ENCODE data around the gene KRTAP21-1. TPM values are rescaled to one million over a fixed set of nuclear protein-coding genes. Genes with fewer than 3 reads are reported as not detected.

Gene KRTAP21-1
- total RNA-seq, 1 experiment from 2014 or later = not detected

- Histone ChIP-seq H3K9me3 (replicated peaks) (no peaks in the 10 kb centered on the region), H3K27me3 (replicated peaks) (no peaks in the 10 kb centered on the region), H3K36me3 (no peaks in the 10 kb centered on the region), H3K4me3 (no peak overlapping the region), H3K27ac (peak overlapping the region; percentile 97), H3K4me1 (replicated peaks) (peaks cover 64% of the 10 kb centered on the region)
- peak; percentile 46 to 59 for DNase-seq (ENCODE audit: low read depth in 1 of 2, low spot score in 2 of 2)
Observed at GRCh38 chr21:30714946-30715345, 40.3 kb downstream of the KRTAP21-1 start.

- DNase-seq (ENCODE audit: low read depth in 1 of 2, low spot score in 2 of 2) = peak in 1 of 2 experiments; percentile 70
- Histone ChIP-seq H3K36me3 (no peaks in the 10 kb centered on the region), H3K4me3 (no peak overlapping the region), H3K4me1 (replicated peaks) (peaks cover 64% of the 10 kb centered on the region), H3K9me3 (replicated peaks) (no peaks in the 10 kb centered on the region), H3K27ac (peak overlapping the region; percentile 97), H3K27me3 (replicated peaks) (no peaks in the 10 kb centered on the region)
Observed at GRCh38 chr21:30714456-30714855, 40.8 kb downstream of the KRTAP21-1 start.

DNA sequence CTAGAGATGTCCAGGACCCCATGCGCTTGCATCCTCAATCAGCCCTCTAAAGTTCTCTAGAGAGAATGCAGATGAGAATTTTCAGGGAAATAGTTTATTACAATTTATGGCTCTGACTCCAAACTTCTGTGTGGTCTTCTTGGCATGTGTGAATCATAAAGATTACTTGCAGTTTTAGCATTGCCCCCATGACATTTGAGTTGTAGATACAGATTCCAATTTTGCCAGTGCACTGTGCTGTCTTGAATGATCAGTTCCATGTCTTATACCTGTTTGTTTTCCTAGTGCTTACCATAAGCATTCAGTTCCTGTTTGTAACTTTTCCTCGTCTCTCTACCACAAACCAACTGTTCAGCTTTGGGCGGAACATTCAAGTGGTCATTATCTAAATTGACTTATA is 41.5 kb downstream of the KRTAP21-1 start:
- no peaks in the 10 kb centered on the region for H3K9me3 ChIP-seq (replicated peaks)
- H3K27me3 ChIP-seq (replicated peaks) = no peaks in the 10 kb centered on the region
- H3K27ac ChIP-seq = peak overlapping the region; percentile 97
- H3K36me3 ChIP-seq = no peaks in the 10 kb centered on the region
- H3K4me3 ChIP-seq = no peak overlapping the region
- peak; percentile 62 to 86 for DNase-seq (ENCODE audit: low read depth in 1 of 2, low spot score in 2 of 2)
- peaks cover 59% of the 10 kb centered on the region for H3K4me1 ChIP-seq (replicated peaks)

DNA sequence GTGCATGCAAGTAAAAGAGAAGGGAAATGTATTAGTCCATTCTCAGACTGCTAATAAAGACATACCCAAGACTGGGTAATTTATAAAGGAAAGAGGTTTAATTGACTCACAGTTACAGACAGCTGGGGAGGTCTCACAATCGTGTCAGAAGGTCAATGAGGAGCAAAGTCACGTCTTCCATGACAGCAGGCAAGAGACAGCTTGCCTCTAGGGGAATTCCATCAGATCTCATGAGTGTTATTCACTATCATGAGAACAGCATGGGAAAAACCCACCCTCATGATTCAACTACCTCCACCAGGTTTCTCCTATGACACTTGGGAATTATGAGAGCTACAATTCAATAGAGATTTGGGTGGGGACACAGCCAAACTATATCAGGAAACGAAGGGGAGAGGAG is 44.7 kb downstream of the KRTAP21-1 start:
- Histone ChIP-seq H3K36me3 (no peaks in the 10 kb centered on the region), H3K4me3 (no peak overlapping the region), H3K4me1 (replicated peaks) (peaks cover 29% of the 10 kb centered on the region), H3K27ac (no peak overlapping the region), H3K27me3 (replicated peaks) (no peaks in the 10 kb centered on the region), H3K9me3 (replicated peaks) (no peaks in the 10 kb centered on the region)
- DNase-seq (ENCODE audit: low read depth in 1 of 2, low spot score in 2 of 2) = no peak

DNA sequence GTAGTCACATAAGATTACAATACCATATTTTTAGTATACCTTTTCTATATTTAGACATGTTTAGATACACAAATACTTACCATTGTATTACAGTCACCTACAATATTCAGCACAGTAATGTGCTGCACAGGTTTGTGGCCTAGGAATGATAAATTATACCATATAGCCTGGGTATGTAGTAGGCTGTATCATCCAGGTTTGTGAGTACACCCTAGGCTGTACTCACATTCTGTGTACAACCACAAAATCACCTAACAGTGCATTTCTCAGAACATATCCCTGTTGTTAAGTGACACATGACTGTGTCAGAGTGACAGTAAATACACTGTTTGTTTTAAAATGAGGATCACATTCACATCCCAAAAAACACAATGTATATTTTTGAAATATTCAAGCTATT is 47.8 kb downstream of the KRTAP21-1 start:
- Histone ChIP-seq H3K36me3 (no peaks in the 10 kb centered on the region), H3K27ac (no peak overlapping the region), H3K4me1 (replicated peaks) (0 out of 2 replicates have a peak, but pooled peaks cover 5% of the 10 kb centered on the region), H3K9me3 (replicated peaks) (no peaks in the 10 kb centered on the region), H3K27me3 (replicated peaks) (no peaks in the 10 kb centered on the region), H3K4me3 (no peak overlapping the region)
- DNase-seq (ENCODE audit: low read depth in 1 of 2, low spot score in 2 of 2) = no peak

Other genes with a start within 250 kb of the KRTAP21-1 start
- not detected in 2 replicates for gene KRTAP19-6, start 213.6 kb downstream of the KRTAP21-1 start, total RNA-seq (2014; rRNA removed; shearing (Covaris generic))
- gene KRTAP19-7, start 194.1 kb downstream of the KRTAP21-1 start, total RNA-seq (2014; rRNA removed; shearing (Covaris generic)) = not detected in 2 replicates
- not detected in 2 replicates for gene KRTAP22-2, start 165.0 kb downstream of the KRTAP21-1 start, total RNA-seq (2014; rRNA removed; shearing (Covaris generic))
- not detected in 2 replicates for gene KRTAP6-3, start 163.0 kb downstream of the KRTAP21-1 start, total RNA-seq (2014; rRNA removed; shearing (Covaris generic))
- gene KRTAP6-2, start 156.5 kb downstream of the KRTAP21-1 start, total RNA-seq (2014; rRNA removed; shearing (Covaris generic)) = not detected in 2 replicates
- not detected in 2 replicates for gene KRTAP22-1, start 154.3 kb downstream of the KRTAP21-1 start, total RNA-seq (2014; rRNA removed; shearing (Covaris generic))
- not detected in 2 replicates for gene KRTAP6-1, start 141.5 kb downstream of the KRTAP21-1 start, total RNA-seq (2014; rRNA removed; shearing (Covaris generic))
- gene KRTAP20-1, start 139.0 kb downstream of the KRTAP21-1 start, total RNA-seq (2014; rRNA removed; shearing (Covaris generic)) = not detected in 2 replicates
- gene KRTAP20-4, start 134.8 kb downstream of the KRTAP21-1 start, total RNA-seq (2014; rRNA removed; shearing (Covaris generic)) = not detected in 2 replicates
- not detected in 2 replicates for gene KRTAP20-2, start 120.2 kb downstream of the KRTAP21-1 start, total RNA-seq (2014; rRNA removed; shearing (Covaris generic))
- not detected in 2 replicates for gene KRTAP20-3, start 112.6 kb downstream of the KRTAP21-1 start, total RNA-seq (2014; rRNA removed; shearing (Covaris generic))
- not detected in 2 replicates for gene KRTAP21-3, start 36.7 kb downstream of the KRTAP21-1 start, total RNA-seq (2014; rRNA removed; shearing (Covaris generic))
- gene KRTAP21-2, start 8.2 kb downstream of the KRTAP21-1 start, total RNA-seq (2014; rRNA removed; shearing (Covaris generic)) = not detected in 2 replicates
- not detected in 2 replicates for gene KRTAP8-1, start 57.8 kb upstream of the KRTAP21-1 start, total RNA-seq (2014; rRNA removed; shearing (Covaris generic))
- not detected in 2 replicates for gene KRTAP7-1, start 74.3 kb upstream of the KRTAP21-1 start, total RNA-seq (2014; rRNA removed; shearing (Covaris generic))
- not detected in 2 replicates for gene KRTAP11-1, start 126.2 kb upstream of the KRTAP21-1 start, total RNA-seq (2014; rRNA removed; shearing (Covaris generic))